Left renal pelvis (tissue), 4 donors: ENCODE data around the gene TTF1. TPM values are rescaled to one million over a fixed set of nuclear protein-coding genes. Genes with fewer than 3 reads are reported as not detected.
"Not testable (repeated sequence)": the region's sequence is repeated elsewhere in the genome, so short reads cannot be mapped to it uniquely, and the experiment has no call there.

Experiments used
- DNase-seq, 4 donors: peaks; one replicate each; pipeline ENCODE4 v3.0.0-alpha.2; 2013; ENCODE audit warnings: low read depth in 4 of 4, low spot score in 3 of 4
- polyA plus RNA-seq, 4 donors: library from polyadenylated mRNA; unstranded; fragments of 120-200 nt; gene quantifications; one replicate each; pipeline ENCODE4 v1.2.1, GENCODE V29; 2013; ENCODE audit not compliant: insufficient read length in 4 of 4

The TTF1 gene
- polyA plus RNA-seq, 4 donors = 14.0 to 20.6 (median 18.5) TPM

DNA sequence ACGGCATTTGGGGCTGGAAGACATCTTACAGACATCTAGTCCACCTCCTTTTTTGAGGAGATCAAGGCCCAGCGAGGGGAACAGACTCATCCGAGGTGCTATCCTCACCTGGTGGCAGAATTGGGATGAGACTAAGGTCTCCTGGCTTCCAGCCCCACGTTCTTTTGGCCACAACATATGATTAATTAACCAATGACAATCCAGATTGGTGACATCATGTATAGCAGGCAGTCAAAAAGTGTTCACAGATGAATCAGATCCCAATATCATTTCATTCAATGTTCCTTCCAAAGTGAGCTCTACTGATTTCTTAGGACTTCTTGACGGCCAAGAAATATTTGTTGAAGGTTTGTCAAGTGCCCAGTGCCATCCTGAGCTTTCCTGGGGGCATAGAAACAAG, 7.3 kb upstream of the TTF1 start:
- no peak for DNase-seq

- no peak for DNase-seq
These were observed 5.4 kb upstream of the TTF1 start for GRCh38 chr9:132412089-132412488.

- DNase-seq = no peak
These were observed 4.5 kb upstream of the TTF1 start for GRCh38 chr9:132411091-132411508.

DNA sequence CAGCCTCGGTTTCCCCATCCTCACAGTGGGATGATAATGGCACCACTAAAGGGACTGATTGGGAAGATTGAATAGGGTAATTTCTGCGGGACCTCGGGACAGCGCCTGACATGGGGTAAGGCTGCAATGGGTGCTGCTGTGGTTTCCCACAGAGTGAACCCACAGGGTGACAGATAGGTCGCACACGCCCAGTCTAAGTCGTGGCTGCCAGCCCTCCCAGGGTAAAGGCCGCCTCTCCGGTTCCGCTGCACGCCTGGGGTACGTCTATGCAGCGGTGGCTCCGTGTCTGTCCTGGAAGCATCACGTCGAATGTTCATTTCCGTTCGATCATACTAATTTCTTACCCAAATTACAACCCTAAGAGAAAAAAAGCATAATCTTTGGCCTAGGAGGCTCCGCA, 4.0 kb upstream of the TTF1 start:
- no peak for DNase-seq

GRCh38 chr9:132409828-132410528, 3.3 kb upstream of the TTF1 start, which contains the start of gene CFAP77:
CFAP77 (plus strand) TSS chr9:132410211; CDS start chr9:132410272, 61 bp downstream.
- DNase-seq = no peak

DNA sequence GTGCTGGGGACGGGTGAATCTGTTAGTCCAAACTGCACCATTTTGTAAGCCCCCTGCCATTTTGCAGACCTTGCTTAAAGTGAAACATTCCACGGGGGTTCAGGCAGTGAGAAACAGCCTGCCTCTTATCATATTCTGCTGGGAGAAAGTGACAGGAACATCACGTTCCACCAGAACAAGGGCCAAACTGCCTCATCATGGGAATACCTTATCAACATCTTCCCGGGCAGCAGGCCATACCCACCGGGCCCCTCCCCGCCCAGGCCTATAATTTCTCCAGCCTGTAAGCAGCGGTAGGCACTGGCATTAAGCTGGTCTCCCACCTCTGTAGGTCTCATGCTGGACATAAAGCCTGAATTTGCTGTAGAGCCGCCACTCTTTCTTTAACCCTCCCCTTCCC, 1.9 kb upstream of the TTF1 start:
- no peak for DNase-seq

DNA sequence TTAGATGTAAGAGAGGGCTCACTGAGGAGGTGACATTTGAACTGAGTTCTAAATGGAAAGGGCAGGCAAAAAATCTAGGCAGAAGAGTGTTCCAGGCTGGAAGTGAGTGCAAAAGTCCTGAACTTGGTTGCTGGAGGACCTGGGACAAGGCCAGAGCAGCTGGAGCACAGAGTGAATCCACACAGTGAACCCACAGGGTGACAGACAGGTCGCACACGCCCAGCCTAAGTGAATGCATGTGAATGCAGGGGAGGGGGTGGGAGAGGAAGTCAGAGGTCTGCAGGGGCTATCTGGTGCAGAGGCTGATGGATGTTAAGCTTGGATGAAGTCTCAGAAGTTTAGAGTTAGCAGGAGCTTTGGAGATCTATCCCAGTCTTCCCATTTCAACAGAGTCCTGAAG, 556 bp upstream of the TTF1 start:
- DNase-seq = no peak

DNA sequence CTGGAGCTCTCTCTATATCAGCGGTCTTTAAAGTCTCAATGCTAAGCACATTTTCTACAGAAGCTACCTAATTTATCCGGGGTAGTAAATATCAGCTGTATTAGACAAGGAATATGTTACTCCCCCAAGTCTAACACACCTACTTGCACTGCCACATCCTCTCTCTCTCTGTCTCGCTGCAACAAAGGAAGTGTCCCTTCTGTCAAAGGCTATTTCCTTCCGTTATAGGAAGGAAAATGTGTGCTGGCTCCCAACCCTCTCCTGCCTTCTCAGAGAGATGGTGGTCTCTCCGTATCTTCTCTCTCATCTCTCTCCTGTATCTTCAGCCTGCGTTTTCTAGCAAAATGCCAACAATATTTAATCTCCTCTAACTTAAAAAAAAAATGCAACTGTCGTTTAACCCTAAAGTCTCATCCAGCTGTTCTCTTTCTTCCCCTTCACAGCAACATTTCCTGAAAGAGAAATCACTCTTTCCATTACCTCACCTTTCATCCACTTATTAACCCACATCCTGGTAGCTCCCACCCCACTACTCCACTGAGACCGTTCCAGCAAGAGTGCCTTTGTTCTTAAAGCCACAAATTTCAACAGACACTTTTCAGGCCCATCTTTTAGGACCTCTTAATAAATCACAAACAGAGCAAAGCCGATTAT, 2.3 kb downstream of the TTF1 start:
- no peak for DNase-seq

- DNase-seq = no peak
These were observed 4.8 kb downstream of the TTF1 start for GRCh38 chr9:132401824-132402223.

GRCh38 chr9:132395560-132395959, 11.1 kb downstream of the TTF1 start:
- no peak for DNase-seq

- no peak for DNase-seq
These were observed 15.2 kb downstream of the TTF1 start for GRCh38 chr9:132391449-132391848.

- DNase-seq = no peak
These were observed 15.7 kb downstream of the TTF1 start for GRCh38 chr9:132390966-132391365.

DNA sequence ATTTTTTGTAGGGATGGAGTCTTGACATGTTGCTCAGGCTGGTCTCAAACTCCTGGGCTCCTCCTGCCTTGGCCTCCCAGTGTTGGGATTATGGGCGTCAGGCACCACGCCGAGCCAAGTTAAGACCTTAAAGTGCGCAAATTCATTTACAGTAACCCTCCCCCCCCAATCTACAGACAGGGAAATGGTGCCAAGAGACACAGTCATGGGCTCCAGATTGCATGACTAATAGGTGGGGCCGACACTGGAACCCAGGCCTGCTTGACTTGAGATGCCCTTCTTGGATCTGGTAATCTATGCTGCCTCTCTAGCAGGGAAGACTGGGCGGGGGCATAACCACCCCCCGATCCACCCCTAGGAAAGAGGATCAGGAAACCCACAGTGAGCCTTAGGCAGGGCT, 19.5 kb downstream of the TTF1 start:
- no peak for DNase-seq

DNA sequence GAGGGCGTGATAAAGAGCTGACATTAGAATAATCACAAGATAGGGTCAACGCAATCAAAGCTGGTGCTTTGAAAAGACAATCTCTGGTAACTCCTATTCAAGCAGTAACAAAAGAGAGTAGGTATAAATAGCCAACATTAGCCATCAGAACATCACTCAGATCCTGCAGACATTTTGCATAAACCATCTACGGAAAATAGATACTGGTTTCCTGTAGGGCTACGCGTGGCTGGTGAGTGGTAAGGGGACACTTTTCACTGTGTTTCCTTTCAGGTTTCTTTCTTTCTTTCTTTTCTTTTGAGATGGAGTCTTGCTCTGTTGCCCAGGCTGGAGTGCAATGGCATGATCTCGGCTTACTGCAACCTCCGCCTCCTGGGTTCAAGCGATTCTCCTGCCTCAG, 22.3 kb downstream of the TTF1 start:
- no peak for DNase-seq

- DNase-seq = no peak
These were observed 23.2 kb downstream of the TTF1 start for GRCh38 chr9:132383462-132383883.

DNA sequence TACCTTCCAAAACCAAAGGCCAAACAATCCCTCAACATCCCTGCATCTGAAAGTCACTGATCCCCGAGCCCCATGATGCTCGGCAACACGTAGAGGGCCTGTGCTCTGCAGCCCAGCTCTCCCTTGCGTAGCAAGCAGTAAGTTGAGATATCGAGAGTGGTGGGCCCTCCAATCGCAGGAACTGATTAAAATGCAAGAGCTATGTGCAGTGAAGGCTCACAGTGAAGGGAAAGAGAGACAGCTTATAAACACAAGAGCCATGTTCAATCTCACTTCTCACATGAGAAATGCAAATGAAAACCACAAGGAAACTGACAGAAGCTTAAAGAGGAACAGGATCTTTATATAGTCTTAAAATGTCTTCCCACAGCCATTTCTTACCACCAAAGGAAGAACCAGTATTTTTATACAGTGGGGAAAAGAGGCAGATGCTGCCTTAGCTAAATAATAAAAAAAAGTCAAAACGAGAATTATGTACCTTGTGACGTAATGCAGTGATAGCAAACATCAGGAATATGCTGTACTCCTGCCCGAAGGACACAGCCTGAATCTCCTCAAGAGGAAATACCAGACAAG, 24.6 kb downstream of the TTF1 start:
- no peak for DNase-seq

- not testable (repeated sequence) for DNase-seq
These were observed 28.2 kb downstream of the TTF1 start for GRCh38 chr9:132378416-132378815.

DNA sequence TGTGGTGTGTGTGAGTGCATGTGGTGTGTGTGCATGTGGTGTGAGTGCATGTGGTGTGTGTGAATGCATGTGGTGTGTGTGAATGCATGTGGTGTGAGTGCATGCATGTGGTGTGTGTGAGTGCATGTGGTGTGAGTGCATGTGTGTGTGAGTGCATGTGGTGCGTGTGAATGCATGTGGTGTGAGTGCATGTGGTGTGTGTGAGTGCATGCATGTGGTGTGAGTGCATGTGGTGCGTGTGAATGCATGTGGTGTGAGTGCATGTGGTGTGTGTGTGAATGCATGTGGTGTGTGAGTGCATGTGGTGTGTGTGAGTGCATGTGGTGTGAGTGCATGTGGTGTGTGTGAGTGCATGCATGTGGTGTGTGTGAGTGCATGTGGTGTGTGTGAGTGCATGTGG, 28.9 kb downstream of the TTF1 start:
- not testable (repeated sequence) for DNase-seq

GRCh38 chr9:132372177-132373095, 34.2 kb downstream of the TTF1 start:
- no peak for DNase-seq

DNA sequence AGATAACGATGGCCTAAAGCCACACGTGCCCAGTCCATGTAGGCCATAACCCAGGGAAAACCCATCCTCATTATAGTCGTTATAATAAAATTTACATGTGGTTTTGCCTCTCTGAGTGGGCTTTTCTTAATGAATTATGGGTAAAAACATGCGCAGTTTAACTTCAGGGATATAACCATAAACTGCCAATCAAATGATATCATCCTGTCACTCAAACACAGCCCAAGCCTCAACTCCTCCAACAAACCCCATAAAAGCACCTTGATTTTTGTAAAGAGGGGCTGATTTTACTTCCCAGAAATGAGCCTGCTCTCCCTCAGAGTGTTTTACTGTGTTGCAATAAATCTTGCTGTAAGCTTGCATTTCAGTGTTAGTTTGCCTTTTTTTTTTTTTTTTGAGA, 36.0 kb downstream of the TTF1 start:
- no peak for DNase-seq

GRCh38 chr9:132369421-132369820, 37.2 kb downstream of the TTF1 start:
- DNase-seq = no peak
